A549 (cell line): ENCODE data around the gene WNT6. TPM values are rescaled to one million over a fixed set of nuclear protein-coding genes. Genes with fewer than 3 reads are reported as not detected.

Source experiments
- ATAC-seq, 2 experiments: fragments of 200-7000 bp in 1 of 2; fragments of >200 bp in 1 of 2; cut with Nextera tagmentation in 1 of 2; cut with Tn5 transposase in 1 of 2; 3 replicates each; pipeline versions ENCODE4 v1.8.0 to v1.9.1; 2018 to 2020; ENCODE audit warnings: mild to moderate bottlenecking in 1 of 2, moderate library complexity in 1 of 2
- CTCF ChIA-PET: fragments of 300-600 bp; sonication (Branson Sonifier 250); formaldehyde crosslinking; extraction: SDS; loops from one replicate; lab custom pipeline; 2021; ENCODE audit warnings: antibody characterized with exemption, inconsistent platforms; lab: Yijun Ruan, JAX
- POLR2A ChIA-PET: fragments of 350-600 bp; formaldehyde crosslinking; extraction: SDS; loops from one replicate; lab custom pipeline; 2021; ENCODE audit warnings: antibody characterized with exemption, inconsistent platforms; lab: Yijun Ruan, JAX
- DNase-seq, 2 experiments: peaks; one replicate each; pipeline versions ENCODE4 v3.0.0 to v3.0.0-alpha.2; 2011 to 2016; ENCODE audit warnings: low read depth in 1 of 2, low spot score in 1 of 2
- FAIRE-seq: peaks from 2 replicates; lab custom pipeline; 2011; peaks lifted over from hg19 to GRCh38; lab: Jason Lieb, UNC
- H3K27ac ChIP-seq, 2 experiments: fragments of >200 bp; sonication (Bioruptor Twin); formaldehyde crosslinking; 3 replicates each; pipeline ENCODE4 v1.5.1; 2016 to 2017
- H3K4me1 ChIP-seq: fragments of >200 bp; sonication (Bioruptor Twin); formaldehyde crosslinking; 3 replicates; pipeline ENCODE4 v1.6.1; 2016
- H3K4me2 ChIP-seq: fragments of >200 bp; sonication (Bioruptor Twin); formaldehyde crosslinking; 3 replicates; pipeline ENCODE4 v1.6.1; 2016
- H3K4me3 ChIP-seq: fragments of >200 bp; sonication (Bioruptor Twin); formaldehyde crosslinking; 3 replicates; pipeline ENCODE4 v1.5.1; 2016
- H3K9me3 ChIP-seq: fragments of >200 bp; sonication (Bioruptor Twin); formaldehyde crosslinking; 3 replicates; pipeline ENCODE4 v1.6.1; 2016
- EHMT2 ChIP-seq: fragments of 200-600 bp; sonication (generic); IDR thresholded peaks from 2 replicates; pipeline ENCODE4 v1.6.1; 2016; ENCODE audit warnings: antibody characterized with exemption, low read depth, mild to moderate bottlenecking, moderate library complexity
- HDAC2 ChIP-seq: fragments of 200-600 bp; sonication (generic); IDR thresholded peaks from 2 replicates; pipeline ENCODE4 v1.6.1; 2016
- HEYL ChIP-seq: fragments of 250-450 bp; sonication (Bioruptor Pico); IDR thresholded peaks from 2 replicates; pipeline ENCODE4 v1.8.0; 2021; ENCODE audit warnings: mild to moderate bottlenecking, moderate library complexity
- JUNB ChIP-seq: fragments of >200 bp; sonication (Bioruptor Twin); formaldehyde crosslinking; IDR thresholded peaks from 2 replicates; pipeline ENCODE4 v1.6.1; 2016
- MAFK ChIP-seq: fragments of 450-650 bp; IDR thresholded peaks from 2 replicates; pipeline ENCODE4 v1.6.1; 2014; ENCODE audit not compliant: partially characterized antibody
- POLR2A ChIP-seq: IDR thresholded peaks from 2 replicates; pipeline ENCODE4 v1.6.1; 2012; ENCODE audit warnings: mild to moderate bottlenecking, low read length
- REST ChIP-seq: fragments of 200-600 bp; sonication (generic); IDR thresholded peaks from 2 replicates; pipeline ENCODE4 v1.6.1; 2016; ENCODE audit warnings: antibody characterized with exemption, mild to moderate bottlenecking, moderate library complexity
- SREBF2 ChIP-seq: fragments of 450-650 bp; IDR thresholded peaks from 2 replicates; pipeline ENCODE4 v1.6.1; 2014; ENCODE audit warnings: mild to moderate bottlenecking, moderate library complexity
- WGBS: methylation state at CpG from one replicate; pipeline ENCODE4 v1.1.6; 2017; ENCODE audit errors: missing lambda C conversion rate; 5-methylcytosine and 5-hydroxymethylcytosine counted together
- polyA plus RNA-seq, 4 experiments: library from polyadenylated mRNA; depleted of rRNA in 3 of 4; stranded (reverse); fragments of >200 nt; fragmentation: RNase III in 1 of 4; extraction: RNeasy Plus Mini Kit Qiagen cat#74134 plus additional on column Dnase treatment in 1 of 4; gene quantifications; 2 replicates in 3 of 4; 3 replicates in 1 of 4; pipeline ENCODE4 v1.2.3, GENCODE V29; 2011 to 2017
- small RNA-seq, 6 experiments: library from RNA; depleted of rRNA; stranded (forward); fragments of <200 nt; gene quantifications; one replicate each; pipeline ENCODE3, GENCODE V24; 2012

Gene WNT6
- polyA plus RNA-seq, 2 of the 4 experiments (the other 2 are of a cell fraction), result 0.06 to 0.10 TPM

- Histone ChIP-seq H3K4me1 (0 out of 3 replicates have a peak, but pooled peaks cover 3% of the 10 kb centered on the region), H3K4me2 (no peak overlapping the region), H3K4me3 (no peak overlapping the region), H3K27ac (no peak overlapping the region), H3K9me3 (no peaks in the 10 kb centered on the region)
- CTCF ChIA-PET, result interaction anchor here (2.0 to 11.5 kb wide), 2 partner anchors 15 to 69 kb away, joined by 7 to 128 read pairs; no protein-coding TSS in a partner anchor
- POLR2A ChIA-PET, result no interaction called here
- FAIRE-seq (no peak), DNase-seq (no peak), ATAC-seq (no peak)
- no peak for TF ChIP-seq SREBF2
- TF ChIP-seq REST, result no peak
- 89% methylated on average over 6 of the region's 6 CpGs for WGBS
Measured at GRCh38 chr2:218910741-218911140, 51.1 kb downstream of the WNT6 start.

- CTCF ChIA-PET, result interaction anchor here (0.9 kb wide), 1 partner anchor 23 kb away, joined by 3 read pairs; no protein-coding TSS in a partner anchor
- no peak overlapping the region for H3K4me2 ChIP-seq
Measured at GRCh38 chr2:218920504-218920903, 60.9 kb downstream of the WNT6 start.

More at GRCh38 chr2:218920504-218920903, 60.9 kb downstream of the WNT6 start:
- ATAC-seq, result no peak
- H3K4me1 ChIP-seq, result no peaks in the 10 kb centered on the region
- 92% methylated on average over 1 of the region's 1 CpG for WGBS
- TF ChIP-seq POLR2A, result no peak
- TF ChIP-seq EHMT2, result no peak
- TF ChIP-seq HDAC2, result no peak
- TF ChIP-seq MAFK, result peak; percentile 28
- no peak for TF ChIP-seq HEYL
- no peak for TF ChIP-seq JUNB
- TF ChIP-seq, all 56 proteins: peak for 1
- POLR2A ChIA-PET, result no interaction called here
- H3K4me3 ChIP-seq, result no peak overlapping the region
- FAIRE-seq (no peak), DNase-seq (no peak)
- H3K9me3 ChIP-seq, result peaks cover 11% of the 10 kb centered on the region
- no peak overlapping the region for H3K27ac ChIP-seq

Small RNA genes lying within 50 kb of the gene (small RNA-seq; reads per million reads assigned to genes)
- 0 reads per million in 6 experiments for gene RNU6-642P

Other genes starting within 250 kb of the WNT6 start
- 6.3 and 9.5 TPM in 2 replicates for gene ZNF142, start 200.2 kb upstream of the WNT6 start, polyA plus RNA-seq (2011; rRNA removed)
- gene ZNF142, start 200.2 kb upstream of the WNT6 start, polyA plus RNA-seq (2017; fragmentation: RNase III; extraction: RNeasy Plus Mini Kit Qiagen cat#74134 plus additional on column Dnase treatment), result 10.7 to 11.4 TPM (median 10.7 TPM) in 3 replicates
- 47.1 and 47.2 TPM in 2 replicates for gene BCS1L, start 200.1 kb upstream of the WNT6 start, polyA plus RNA-seq (2011; rRNA removed)
- 46.3 to 52.7 TPM (median 47.5 TPM) in 3 replicates for gene BCS1L, start 200.1 kb upstream of the WNT6 start, polyA plus RNA-seq (2017; fragmentation: RNase III; extraction: RNeasy Plus Mini Kit Qiagen cat#74134 plus additional on column Dnase treatment)
- gene RNF25, start 187.8 kb upstream of the WNT6 start, polyA plus RNA-seq (2011; rRNA removed), result 61.5 and 74.0 TPM in 2 replicates
- 33.5 to 34.6 TPM (median 33.8 TPM) in 3 replicates for gene RNF25, start 187.8 kb upstream of the WNT6 start, polyA plus RNA-seq (2017; fragmentation: RNase III; extraction: RNeasy Plus Mini Kit Qiagen cat#74134 plus additional on column Dnase treatment)
- 29.9 and 40.8 TPM in 2 replicates for gene STK36, start 187.7 kb upstream of the WNT6 start, polyA plus RNA-seq (2011; rRNA removed)
- gene STK36, start 187.7 kb upstream of the WNT6 start, polyA plus RNA-seq (2017; fragmentation: RNase III; extraction: RNeasy Plus Mini Kit Qiagen cat#74134 plus additional on column Dnase treatment), result 15.3 to 23.3 TPM (median 20.6 TPM) in 3 replicates
- gene TTLL4, start 149.0 kb upstream of the WNT6 start, polyA plus RNA-seq (2011; rRNA removed), result 26.2 and 37.0 TPM in 2 replicates
- 23.4 to 25.6 TPM (median 25.0 TPM) in 3 replicates for gene TTLL4, start 149.0 kb upstream of the WNT6 start, polyA plus RNA-seq (2017; fragmentation: RNase III; extraction: RNeasy Plus Mini Kit Qiagen cat#74134 plus additional on column Dnase treatment)
- 0.13 and 0.20 TPM in 2 replicates for gene CYP27A1, start 77.7 kb upstream of the WNT6 start, polyA plus RNA-seq (2011; rRNA removed)
- 0.10 to 0.14 TPM (median 0.11 TPM) in 3 replicates for gene CYP27A1, start 77.7 kb upstream of the WNT6 start, polyA plus RNA-seq (2017; fragmentation: RNase III; extraction: RNeasy Plus Mini Kit Qiagen cat#74134 plus additional on column Dnase treatment)
- not detected in 2 replicates for gene PRKAG3, start 28.0 kb upstream of the WNT6 start, polyA plus RNA-seq (2011; rRNA removed)
- gene PRKAG3, start 28.0 kb upstream of the WNT6 start, polyA plus RNA-seq (2017; fragmentation: RNase III; extraction: RNeasy Plus Mini Kit Qiagen cat#74134 plus additional on column Dnase treatment), result not detected in 3 replicates
- gene WNT10A, start 21.0 kb downstream of the WNT6 start, polyA plus RNA-seq (2011; rRNA removed), result not detected in 2 replicates
- 0.04 TPM in 2 of 3 replicates, not detected in the other for gene WNT10A, start 21.0 kb downstream of the WNT6 start, polyA plus RNA-seq (2017; fragmentation: RNase III; extraction: RNeasy Plus Mini Kit Qiagen cat#74134 plus additional on column Dnase treatment)
- gene CDK5R2, start 99.9 kb downstream of the WNT6 start, polyA plus RNA-seq (2011; rRNA removed), result 0.77 and 0.94 TPM in 2 replicates
- gene CDK5R2, start 99.9 kb downstream of the WNT6 start, polyA plus RNA-seq (2017; fragmentation: RNase III; extraction: RNeasy Plus Mini Kit Qiagen cat#74134 plus additional on column Dnase treatment), result 0.43 to 0.73 TPM (median 0.63 TPM) in 3 replicates
- not detected in 2 replicates for gene FEV, start 125.4 kb downstream of the WNT6 start, polyA plus RNA-seq (2011; rRNA removed)
- gene FEV, start 125.4 kb downstream of the WNT6 start, polyA plus RNA-seq (2017; fragmentation: RNase III; extraction: RNeasy Plus Mini Kit Qiagen cat#74134 plus additional on column Dnase treatment), result not detected in 3 replicates
- not detected in 2 replicates for gene CRYBA2, start 133.6 kb downstream of the WNT6 start, polyA plus RNA-seq (2011; rRNA removed)
- gene CRYBA2, start 133.6 kb downstream of the WNT6 start, polyA plus RNA-seq (2017; fragmentation: RNase III; extraction: RNeasy Plus Mini Kit Qiagen cat#74134 plus additional on column Dnase treatment), result not detected in 3 replicates
- gene CFAP65, start 181.7 kb downstream of the WNT6 start, polyA plus RNA-seq (2011; rRNA removed), result 0.09 and 0.12 TPM in 2 replicates
- gene CFAP65, start 181.7 kb downstream of the WNT6 start, polyA plus RNA-seq (2017; fragmentation: RNase III; extraction: RNeasy Plus Mini Kit Qiagen cat#74134 plus additional on column Dnase treatment), result 0.14 to 0.28 TPM (median 0.22 TPM) in 3 replicates
- not detected in 2 replicates for gene IHH, start 201.1 kb downstream of the WNT6 start, polyA plus RNA-seq (2011; rRNA removed)
- gene IHH, start 201.1 kb downstream of the WNT6 start, polyA plus RNA-seq (2017; fragmentation: RNase III; extraction: RNeasy Plus Mini Kit Qiagen cat#74134 plus additional on column Dnase treatment), result 0.08 to 0.13 TPM (median 0.10 TPM) in 3 replicates